Kidney tubule cell (primary cell): ENCODE data around the gene CPVL.

Experiments used
- DNase-seq: peaks from one replicate; pipeline ENCODE4 v3.0.0-alpha.2; 2018; ENCODE audit warnings: low spot score

Gene CPVL

GRCh38 chr7:29154076-29154475, 7.7 kb upstream of the CPVL start:
- DNase-seq = peak; percentile 23

GRCh38 chr7:29150856-29151255, 4.5 kb upstream of the CPVL start:
- no peak for DNase-seq

GRCh38 chr7:29149036-29149435, 2.7 kb upstream of the CPVL start:
- no peak for DNase-seq

GRCh38 chr7:29147821-29148220, 1.5 kb upstream of the CPVL start:
- DNase-seq = no peak

- peak; percentile 55 for DNase-seq
These were observed 712 bp upstream of the CPVL start for GRCh38 chr7:29146888-29147609.

- DNase-seq = no peak
These were observed 732 bp downstream of the CPVL start for GRCh38 chr7:29145553-29146056.

- no peak for DNase-seq
These were observed 2.6 kb downstream of the CPVL start for GRCh38 chr7:29143751-29144150.

GRCh38 chr7:29142021-29142727, 4.2 kb downstream of the CPVL start:
- peak; percentile 52 for DNase-seq

- no peak for DNase-seq
These were observed 5.4 kb downstream of the CPVL start for GRCh38 chr7:29140873-29141468.

- DNase-seq = peak; percentile 48
These were observed 6.5 kb downstream of the CPVL start for GRCh38 chr7:29139796-29140195.

- peak; percentile 79 for DNase-seq
These were observed 7.1 kb downstream of the CPVL start for GRCh38 chr7:29139191-29139590.

GRCh38 chr7:29138588-29138987, 7.7 kb downstream of the CPVL start:
- DNase-seq = peak; percentile 14

GRCh38 chr7:29135846-29136245, 10.5 kb downstream of the CPVL start:
- DNase-seq = no peak

- DNase-seq = no peak
These were observed 13.4 kb downstream of the CPVL start for GRCh38 chr7:29132980-29133379.

- DNase-seq = no peak
These were observed 14.7 kb downstream of the CPVL start for GRCh38 chr7:29131678-29132077.

GRCh38 chr7:29130096-29130495, 16.2 kb downstream of the CPVL start:
- no peak for DNase-seq

- DNase-seq = no peak
These were observed 18.8 kb downstream of the CPVL start for GRCh38 chr7:29127527-29127926.

GRCh38 chr7:29126804-29127203, 19.5 kb downstream of the CPVL start:
- peak; percentile 71 for DNase-seq

GRCh38 chr7:29123626-29124190, 22.6 kb downstream of the CPVL start:
- DNase-seq = no peak

GRCh38 chr7:29122759-29123158, 23.6 kb downstream of the CPVL start:
- no peak for DNase-seq

- DNase-seq = no peak
These were observed 24.3 kb downstream of the CPVL start for GRCh38 chr7:29122081-29122480.

- no peak for DNase-seq
These were observed 25.4 kb downstream of the CPVL start for GRCh38 chr7:29120955-29121354.

GRCh38 chr7:29119538-29119937, 26.8 kb downstream of the CPVL start:
- DNase-seq = no peak
